Neural progenitor cell (in vitro differentiated cells): ENCODE measurements around the gene FAM3C. TPM values are rescaled to one million over a fixed set of nuclear protein-coding genes. Genes with fewer than 3 reads are reported as not detected.

ENCODE experiments used
- DNase-seq: peaks from one replicate; pipeline ENCODE4 v3.0.0-alpha.2; 2016; ENCODE audit warnings: low spot score
- H2AFZ ChIP-seq: fragments of 200-600 bp; sonication (generic); replicated peaks from 2 replicates; pipeline ENCODE4 v1.6.1; 2016; ENCODE audit warnings: antibody characterized with exemption
- H3F3A ChIP-seq: fragments of 200-600 bp; sonication (generic); 2 replicates; pipeline ENCODE4 v1.6.1; 2016; ENCODE audit warnings: antibody characterized with exemption, low read depth
- H3K27ac ChIP-seq: fragments of 200-600 bp; sonication (generic); 2 replicates; pipeline ENCODE4 v1.5.1; 2016; ENCODE audit warnings: mild to moderate bottlenecking
- H3K27me3 ChIP-seq: fragments of 200-600 bp; sonication (generic); 2 replicates; pipeline ENCODE4 v1.6.1; 2016; ENCODE audit warnings: mild to moderate bottlenecking, moderate library complexity
- H3K36me3 ChIP-seq: fragments of 200-600 bp; sonication (generic); 2 replicates; pipeline ENCODE4 v1.5.1; 2016
- H3K4me1 ChIP-seq: fragments of 200-600 bp; sonication (generic); 2 replicates; pipeline ENCODE4 v1.6.1; 2016; ENCODE audit warnings: mixed run types
- H3K4me2 ChIP-seq: fragments of 200-600 bp; sonication (generic); 2 replicates; pipeline ENCODE4 v1.6.1; 2016
- H3K4me3 ChIP-seq: fragments of 200-600 bp; sonication (generic); 2 replicates; pipeline ENCODE4 v1.5.1; 2016
- H3K79me2 ChIP-seq: fragments of 200-600 bp; sonication (generic); 2 replicates; pipeline ENCODE4 v1.6.1; 2016; ENCODE audit warnings: low read depth
- H3K9ac ChIP-seq: fragments of 200-600 bp; sonication (generic); 2 replicates; pipeline ENCODE4 v1.6.1; 2016
- H3K9me3 ChIP-seq: fragments of 200-600 bp; sonication (generic); 2 replicates; pipeline ENCODE4 v1.5.1; 2016; ENCODE audit warnings: low read depth
- H4K20me1 ChIP-seq: fragments of 200-600 bp; sonication (generic); 2 replicates; pipeline ENCODE4 v1.6.1; 2016; ENCODE audit warnings: low read depth
- H3K27ac Mint-ChIP-seq: 3 replicates; pipeline ENCODE4 v1.8.0; 2021; ENCODE audit warnings: mixed read lengths
- H3K27me3 Mint-ChIP-seq: 2 replicates; pipeline ENCODE4 v1.8.0; 2022; ENCODE audit warnings: low read depth, mild to moderate bottlenecking, inconsistent platforms, moderate library complexity, mixed read lengths; ENCODE audit not compliant: insufficient read depth
- H3K36me3 Mint-ChIP-seq: 3 replicates; pipeline ENCODE4 v1.8.0; 2021; ENCODE audit warnings: mixed read lengths
- H3K4me1 Mint-ChIP-seq: 3 replicates; pipeline ENCODE4 v1.8.0; 2021; ENCODE audit warnings: mixed read lengths
- H3K4me3 Mint-ChIP-seq: 3 replicates; pipeline ENCODE4 v1.8.0; 2021; ENCODE audit warnings: mild to moderate bottlenecking, moderate library complexity, mixed read lengths
- H3K9me3 Mint-ChIP-seq: 3 replicates; pipeline ENCODE4 v1.8.0; 2020; ENCODE audit warnings: mixed read lengths
- EZH2 ChIP-seq: fragments of 200-600 bp; sonication (generic); IDR thresholded peaks from 2 replicates; pipeline ENCODE4 v1.6.1; 2017; ENCODE audit warnings: antibody characterized with exemption, mild to moderate bottlenecking, moderate library complexity
- EZH2phosphoT487 ChIP-seq: fragments of 200-600 bp; sonication (generic); IDR thresholded peaks from 2 replicates; pipeline ENCODE4 v1.6.1; 2017; ENCODE audit warnings: antibody characterized with exemption
- total RNA-seq: library from RNA; depleted of rRNA; stranded (reverse); fragments of >200 nt; gene quantifications from 2 replicates; pipeline ENCODE4 v1.2.3, GENCODE V29; 2015; ENCODE audit warnings: low replicate concordance
- TF ChIP-seq, protein P1 (sequence below): fragments of 200-600 bp; sonication (generic); IDR thresholded peaks from 2 replicates; pipeline ENCODE4 v1.5.1; 2017; ENCODE audit warnings: antibody characterized with exemption, mild to moderate bottlenecking

FAM3C gene
- total RNA-seq, 1 donor from 2014 or later = 96.7 TPM

GRCh38 chr7:121385056-121385799, 10.9 kb downstream of the FAM3C start:
- no peak overlapping the region for H3K27ac Mint-ChIP-seq
- TF ChIP-seq, protein P1, sequence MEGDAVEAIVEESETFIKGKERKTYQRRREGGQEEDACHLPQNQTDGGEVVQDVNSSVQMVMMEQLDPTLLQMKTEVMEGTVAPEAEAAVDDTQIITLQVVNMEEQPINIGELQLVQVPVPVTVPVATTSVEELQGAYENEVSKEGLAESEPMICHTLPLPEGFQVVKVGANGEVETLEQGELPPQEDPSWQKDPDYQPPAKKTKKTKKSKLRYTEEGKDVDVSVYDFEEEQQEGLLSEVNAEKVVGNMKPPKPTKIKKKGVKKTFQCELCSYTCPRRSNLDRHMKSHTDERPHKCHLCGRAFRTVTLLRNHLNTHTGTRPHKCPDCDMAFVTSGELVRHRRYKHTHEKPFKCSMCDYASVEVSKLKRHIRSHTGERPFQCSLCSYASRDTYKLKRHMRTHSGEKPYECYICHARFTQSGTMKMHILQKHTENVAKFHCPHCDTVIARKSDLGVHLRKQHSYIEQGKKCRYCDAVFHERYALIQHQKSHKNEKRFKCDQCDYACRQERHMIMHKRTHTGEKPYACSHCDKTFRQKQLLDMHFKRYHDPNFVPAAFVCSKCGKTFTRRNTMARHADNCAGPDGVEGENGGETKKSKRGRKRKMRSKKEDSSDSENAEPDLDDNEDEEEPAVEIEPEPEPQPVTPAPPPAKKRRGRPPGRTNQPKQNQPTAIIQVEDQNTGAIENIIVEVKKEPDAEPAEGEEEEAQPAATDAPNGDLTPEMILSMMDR = no peak
- TF ChIP-seq EZH2 (no peak), EZH2phosphoT487 (no peak)

DNA sequence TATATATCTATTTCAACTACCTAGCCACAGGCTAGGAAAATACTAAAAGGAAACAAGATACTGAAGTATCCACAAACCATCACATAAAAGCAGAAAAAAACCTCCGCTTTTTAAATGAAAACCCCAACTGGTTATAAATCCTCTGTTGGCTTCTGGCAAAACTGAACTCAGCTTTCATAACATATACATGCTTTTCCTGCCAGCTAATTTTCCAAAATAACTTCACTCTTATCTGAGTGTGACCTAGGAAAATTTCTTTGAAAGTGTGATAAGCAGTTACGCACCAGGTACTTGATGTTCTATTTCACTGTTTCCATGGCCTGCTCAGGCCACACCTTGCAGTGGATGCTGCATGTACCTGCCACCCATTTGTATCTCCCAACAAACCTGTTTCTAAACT, 11.8 kb downstream of the FAM3C start:
- peaks cover 87% of the 10 kb centered on the region for H3K79me2 ChIP-seq
- H3K4me1 ChIP-seq = peaks cover 6% of the 10 kb centered on the region
- H3K9ac ChIP-seq = no peak overlapping the region
- H3K36me3 ChIP-seq = no peaks in the 10 kb centered on the region
- Mint-ChIP-seq H3K4me1 (peaks cover 15% of the 10 kb centered on the region), H3K4me3 (no peak overlapping the region), H3K27ac (no peak overlapping the region), H3K9me3 (no peaks in the 10 kb centered on the region), H3K36me3 (peaks cover 7% of the 10 kb centered on the region), H3K27me3 (no peaks in the 10 kb centered on the region)
- no peaks in the 10 kb centered on the region for H3K27me3 ChIP-seq
- H3K4me3 ChIP-seq = no peak overlapping the region
- H3K4me2 ChIP-seq = no peak overlapping the region
- H3K9me3 ChIP-seq = no peaks in the 10 kb centered on the region
- H3F3A ChIP-seq = no peaks in the 10 kb centered on the region
- H4K20me1 ChIP-seq = peaks cover 47% of the 10 kb centered on the region
- H2AFZ ChIP-seq = no peak overlapping the region
- TF ChIP-seq, protein P1 = no peak
- TF ChIP-seq EZH2 (no peak), EZH2phosphoT487 (no peak)
- H3K27ac ChIP-seq = no peak overlapping the region
- DNase-seq = no peak

More at GRCh38 chr7:121385056-121385799, 10.9 kb downstream of the FAM3C start:
- Mint-ChIP-seq H3K27me3 (no peaks in the 10 kb centered on the region), H3K36me3 (peaks cover 7% of the 10 kb centered on the region), H3K4me1 (peaks cover 19% of the 10 kb centered on the region), H3K9me3 (no peaks in the 10 kb centered on the region), H3K4me3 (no peak overlapping the region)
- Histone ChIP-seq H3F3A (no peaks in the 10 kb centered on the region), H3K79me2 (peaks cover 96% of the 10 kb centered on the region), H3K27me3 (no peaks in the 10 kb centered on the region), H3K36me3 (no peaks in the 10 kb centered on the region), H3K9ac (no peak overlapping the region), H3K4me2 (no peak overlapping the region), H2AFZ (no peak overlapping the region), H3K4me1 (peaks cover 6% of the 10 kb centered on the region), H3K27ac (no peak overlapping the region), H3K9me3 (no peaks in the 10 kb centered on the region), H4K20me1 (peaks cover 56% of the 10 kb centered on the region), H3K4me3 (no peak overlapping the region)
- DNase-seq = no peak

GRCh38 chr7:121383235-121383910, 12.7 kb downstream of the FAM3C start:
- peaks cover 39% of the 10 kb centered on the region for H4K20me1 ChIP-seq
- H3K4me2 ChIP-seq = no peak overlapping the region
- H3K9me3 Mint-ChIP-seq = no peaks in the 10 kb centered on the region
- peaks cover 7% of the 10 kb centered on the region for H3K36me3 Mint-ChIP-seq
- H3K4me1 Mint-ChIP-seq = peaks cover 15% of the 10 kb centered on the region
- no peak overlapping the region for H3K4me3 Mint-ChIP-seq
- TF ChIP-seq, protein P1 = no peak
- no peak for TF ChIP-seq EZH2
- TF ChIP-seq EZH2phosphoT487 = no peak
- H3K9ac ChIP-seq = no peak overlapping the region
- no peak overlapping the region for H3K27ac ChIP-seq
- no peak overlapping the region for H3K27ac Mint-ChIP-seq
- H3F3A ChIP-seq = no peaks in the 10 kb centered on the region
- no peak for DNase-seq
- no peak overlapping the region for H3K4me3 ChIP-seq
- no peaks in the 10 kb centered on the region for H3K27me3 ChIP-seq
- no peaks in the 10 kb centered on the region for H3K27me3 Mint-ChIP-seq
- no peaks in the 10 kb centered on the region for H3K36me3 ChIP-seq
- H3K4me1 ChIP-seq = peaks cover 6% of the 10 kb centered on the region
- no peaks in the 10 kb centered on the region for H3K9me3 ChIP-seq
- H2AFZ ChIP-seq = no peak overlapping the region
- H3K79me2 ChIP-seq = peaks cover 78% of the 10 kb centered on the region
